ENCODE measurements around the gene GTF2H1. TPM values are rescaled to one million over a fixed set of nuclear protein-coding genes. Genes with fewer than 3 reads are reported as not detected.

GTF2H1 gene
- total and polyA plus RNA-seq, 7 donors: 14.5 to 39.2 (median 23.0) TPM

GRCh38 chr11:18364495-18365073 is 42.2 kb downstream of the GTF2H1 start:
- no peak for TF ChIP-seq CTCF (IDR thresholded peaks at IDR 0.05)
- Histone ChIP-seq H3K4me3 (no peak overlapping the region), H3K4me1 (peaks cover 6% of the 10 kb centered on the region), H3K9me3 (no peaks in the 10 kb centered on the region), H3K36me3 (ENCODE audit: insufficient read depth in 1 of 2, low read depth in 1 of 2) (peaks cover 5 to 81% of the 10 kb centered on the region in 2 donors), H3K27me3 (ENCODE audit: insufficient read depth in 3 of 3, low read length in 2 of 3) (no peaks in the 10 kb centered on the region), H3K27ac (no peak overlapping the region)
- 88 to 94% (median 92%) methylated on average over 4 of the region's 4 CpGs for WGBS, 3 donors
- ATAC-seq (no peak), DNase-seq (no peak)
- intact Hi-C loops (cut with DNase I): no loop called here

GRCh38 chr11:18365741-18366140 is 43.4 kb downstream of the GTF2H1 start:
- ATAC-seq (no peak), DNase-seq (no peak)
- Histone ChIP-seq H3K4me1 (peaks cover 6% of the 10 kb centered on the region), H3K27me3 (ENCODE audit: insufficient read depth in 3 of 3, low read length in 2 of 3) (no peaks in the 10 kb centered on the region), H3K9me3 (no peaks in the 10 kb centered on the region), H3K36me3 (ENCODE audit: insufficient read depth in 1 of 2, low read depth in 1 of 2) (peaks cover 5 to 70% of the 10 kb centered on the region in 2 donors), H3K4me3 (no peak overlapping the region), H3K27ac (no peak overlapping the region)
- no peak for TF ChIP-seq CTCF (IDR thresholded peaks at IDR 0.05)
- WGBS, 3 donors: 92 to 93% (median 92%) methylated on average over 4 of the region's 4 CpGs
- intact Hi-C loops (cut with DNase I): no loop called here

- DNase-seq: no peak
- no peak overlapping the region for H3K27ac ChIP-seq
- 92 to 95% (median 92%) methylated on average over 4 of the region's 4 CpGs for WGBS, 3 donors
- intact Hi-C loops (cut with DNase I): no loop called here
- no peak for TF ChIP-seq CTCF (IDR thresholded peaks at IDR 0.05)
- H3K4me3 ChIP-seq: no peak overlapping the region
- H3K9me3 ChIP-seq: no peaks in the 10 kb centered on the region
- H3K4me1 ChIP-seq: peaks cover 6% of the 10 kb centered on the region
- H3K27me3 ChIP-seq (ENCODE audit: insufficient read depth in 3 of 3, low read length in 2 of 3): no peaks in the 10 kb centered on the region
- peaks cover 5 to 64% of the 10 kb centered on the region in 2 donors for H3K36me3 ChIP-seq (ENCODE audit: insufficient read depth in 1 of 2, low read depth in 1 of 2)
- ATAC-seq: no peak
Observed at GRCh38 chr11:18366286-18366685, 43.9 kb downstream of the GTF2H1 start.

GRCh38 chr11:18367431-18367830 is 45.1 kb downstream of the GTF2H1 start:
- Histone ChIP-seq H3K27ac (no peak overlapping the region), H3K27me3 (ENCODE audit: insufficient read depth in 3 of 3, low read length in 2 of 3) (no peaks in the 10 kb centered on the region), H3K4me3 (no peak overlapping the region), H3K4me1 (peaks cover 6% of the 10 kb centered on the region), H3K9me3 (no peaks in the 10 kb centered on the region), H3K36me3 (ENCODE audit: insufficient read depth in 1 of 2, low read depth in 1 of 2) (peaks cover 5 to 53% of the 10 kb centered on the region in 2 donors)
- no peak for DNase-seq
- TF ChIP-seq CTCF (IDR thresholded peaks at IDR 0.05): no peak
- intact Hi-C loops (cut with DNase I): no loop called here
- WGBS, 3 donors: 98 to 100% (median 98%) methylated on average over 3 of the region's 3 CpGs
- no peak for ATAC-seq

- WGBS, 3 donors: 74 to 78% (median 74%) methylated on average over 2 of the region's 2 CpGs
Observed at GRCh38 chr11:18368221-18368620, 45.9 kb downstream of the GTF2H1 start.

More at GRCh38 chr11:18368221-18368620, 45.9 kb downstream of the GTF2H1 start:
- ATAC-seq (peak in 2 of 4 donors; percentile 56 to 70), DNase-seq (no peak)
- intact Hi-C loops (cut with DNase I): no loop called here
- no peak overlapping the region for H3K4me3 ChIP-seq
- H3K4me1 ChIP-seq: peaks cover 6% of the 10 kb centered on the region
- H3K27ac ChIP-seq: peak overlapping the region; percentile 43
- no peak for TF ChIP-seq CTCF (IDR thresholded peaks at IDR 0.05)
- H3K9me3 ChIP-seq: no peaks in the 10 kb centered on the region
- H3K36me3 ChIP-seq (ENCODE audit: insufficient read depth in 1 of 2, low read depth in 1 of 2): peaks cover 5 to 45% of the 10 kb centered on the region in 2 donors
- H3K27me3 ChIP-seq (ENCODE audit: insufficient read depth in 3 of 3, low read length in 2 of 3): no peaks in the 10 kb centered on the region
